Cerebellar cortex (tissue), 1 donor: ENCODE results near the gene CDH13.

Experiments
- DNase-seq: peaks from one replicate; pipeline ENCODE4 v3.0.0-alpha.2; 2015; ENCODE audit warnings: low spot score

CDH13 gene

GRCh38 chr16:82954224-82954929, 327.6 kb downstream of the CDH13 start:
- no peak for DNase-seq

GRCh38 chr16:82955741-82956348, 329.1 kb downstream of the CDH13 start:
- no peak for DNase-seq

- DNase-seq, result no peak
Measured at GRCh38 chr16:82957212-82957611, 330.4 kb downstream of the CDH13 start.

GRCh38 chr16:82960918-82961317, 334.1 kb downstream of the CDH13 start:
- DNase-seq, result no peak

GRCh38 chr16:82963653-82964052, 336.9 kb downstream of the CDH13 start:
- DNase-seq, result no peak

- DNase-seq, result no peak
Measured at GRCh38 chr16:82965808-82966207, 339.0 kb downstream of the CDH13 start.

- DNase-seq, result no peak
Measured at GRCh38 chr16:82967424-82967823, 340.7 kb downstream of the CDH13 start.

- DNase-seq, result no peak
Measured at GRCh38 chr16:82971126-82971525, 344.4 kb downstream of the CDH13 start.

GRCh38 chr16:82972331-82972919, 345.7 kb downstream of the CDH13 start:
- DNase-seq, result no peak

- DNase-seq, result no peak
Measured at GRCh38 chr16:82979406-82980111, 352.8 kb downstream of the CDH13 start.

- DNase-seq, result no peak
Measured at GRCh38 chr16:82980810-82981209, 354.0 kb downstream of the CDH13 start.

GRCh38 chr16:82987767-82988166, 361.0 kb downstream of the CDH13 start:
- DNase-seq, result no peak

GRCh38 chr16:82990155-82990554, 363.4 kb downstream of the CDH13 start:
- DNase-seq, result no peak

GRCh38 chr16:82991410-82991809, 364.6 kb downstream of the CDH13 start:
- no peak for DNase-seq

GRCh38 chr16:82991966-82992675, 365.4 kb downstream of the CDH13 start:
- no peak for DNase-seq

- no peak for DNase-seq
Measured at GRCh38 chr16:82992786-82993185, 366.0 kb downstream of the CDH13 start.

- DNase-seq, result no peak
Measured at GRCh38 chr16:82993415-82993814, 366.6 kb downstream of the CDH13 start.

- DNase-seq, result no peak
Measured at GRCh38 chr16:82993926-82994325, 367.2 kb downstream of the CDH13 start.

- DNase-seq, result no peak
Measured at GRCh38 chr16:82995286-82995923, 368.6 kb downstream of the CDH13 start.

- DNase-seq, result no peak
Measured at GRCh38 chr16:82995924-82996441, 369.2 kb downstream of the CDH13 start.

- no peak for DNase-seq
Measured at GRCh38 chr16:82996814-82997213, 370.0 kb downstream of the CDH13 start.
